A673 (cell line): ENCODE measurements around the gene EIF4ENIF1. TPM values are rescaled to one million over a fixed set of nuclear protein-coding genes. Genes with fewer than 3 reads are reported as not detected.

ENCODE experiments used
- BruUV-seq: library from RNA; stranded (reverse); fragments of 400-500 nt; replicated peaks from 2 replicates; lab custom pipeline; 2021; lab: Mats Ljungman, UMichigan
- CTCF ChIA-PET: fragments of 300-600 bp; sonication (Branson Sonifier 250); formaldehyde crosslinking; loops from one replicate; lab custom pipeline; 2022; ENCODE audit warnings: antibody characterized with exemption; lab: Charles Lee
- POLR2A ChIA-PET: fragments of 300-600 bp; sonication (Branson Sonifier 250); formaldehyde crosslinking; loops from one replicate; lab custom pipeline; 2022; ENCODE audit warnings: antibody characterized with exemption; ENCODE audit not compliant: low non-redundant PET; lab: Charles Lee
- DNase-seq: peaks from one replicate; pipeline ENCODE4 v3.0.0-alpha.2; 2015; ENCODE audit warnings: low spot score
- H3K27ac ChIP-seq: fragments of 200-600 bp; sonication (generic); 2 replicates; pipeline ENCODE4 v1.5.1; 2016; ENCODE audit warnings: mixed run types, low read depth, mild to moderate bottlenecking, mixed read lengths, antibody characterized with exemption, low read length; ENCODE audit not compliant: poor library complexity, severe bottlenecking
- H3K27me3 ChIP-seq: fragments of 200-600 bp; sonication (generic); replicated peaks from 2 replicates; pipeline ENCODE4 v1.6.1; 2017; ENCODE audit warnings: mixed run types, low read depth, mild to moderate bottlenecking, mixed read lengths, antibody characterized with exemption, low read length; ENCODE audit not compliant: insufficient read depth, poor library complexity
- H3K36me3 ChIP-seq: fragments of 200-600 bp; sonication (generic); 2 replicates; pipeline ENCODE4 v1.6.1; 2016; ENCODE audit warnings: mixed run types, mild to moderate bottlenecking, mixed read lengths, antibody characterized with exemption, low read length; ENCODE audit not compliant: insufficient read depth, poor library complexity, severe bottlenecking
- H3K4me1 ChIP-seq: fragments of 200-600 bp; sonication (generic); 2 replicates; pipeline ENCODE4 v1.6.1; 2017; ENCODE audit warnings: mixed run types, mild to moderate bottlenecking, mixed read lengths, antibody characterized with exemption, low read length; ENCODE audit not compliant: insufficient read depth, poor library complexity, severe bottlenecking
- H3K4me3 ChIP-seq: fragments of 200-600 bp; sonication (generic); 2 replicates; pipeline ENCODE4 v1.5.1; 2016; ENCODE audit warnings: low read depth, mixed run types, mild to moderate bottlenecking, mixed read lengths, low read length; ENCODE audit not compliant: poor library complexity, severe bottlenecking
- H3K9me3 ChIP-seq: fragments of 200-600 bp; sonication (generic); 2 replicates; pipeline ENCODE4 v1.6.1; 2016; ENCODE audit warnings: mixed run types, low read depth, mild to moderate bottlenecking, mixed read lengths, antibody characterized with exemption, low read length; ENCODE audit not compliant: poor library complexity, severe bottlenecking
- EZH2 ChIP-seq: fragments of 200-600 bp; sonication (generic); IDR thresholded peaks from 2 replicates; pipeline ENCODE4 v1.6.1; 2017; ENCODE audit warnings: borderline replicate concordance, low read depth, mild to moderate bottlenecking, mixed read lengths, antibody characterized with exemption, low read length; ENCODE audit not compliant: poor library complexity, severe bottlenecking
- intact Hi-C: fragments of 100-400 bp; cut with micrococcal nuclease; formaldehyde crosslinking; loops from one replicate; pipeline ENCODE4 v1.10.0; 2022; ENCODE audit not compliant: unreplicated experiment
- total RNA-seq: library from RNA; stranded (reverse); gene quantifications from 2 replicates; pipeline ENCODE4 v1.2.3, GENCODE V29; 2021
- TF ChIP-seq, protein P1 (sequence below): fragments of 300-800, 200-600 bp; sonication (generic); conservative IDR thresholded peaks from 2 replicates; pipeline ENCODE4 v1.5.1; 2017; ENCODE audit warnings: low read depth, mild to moderate bottlenecking, antibody characterized with exemption, low read length, moderate library complexity, mixed read lengths

The EIF4ENIF1 gene
- total RNA-seq, 1 experiment from 2014 or later, result 47.7 TPM

DNA sequence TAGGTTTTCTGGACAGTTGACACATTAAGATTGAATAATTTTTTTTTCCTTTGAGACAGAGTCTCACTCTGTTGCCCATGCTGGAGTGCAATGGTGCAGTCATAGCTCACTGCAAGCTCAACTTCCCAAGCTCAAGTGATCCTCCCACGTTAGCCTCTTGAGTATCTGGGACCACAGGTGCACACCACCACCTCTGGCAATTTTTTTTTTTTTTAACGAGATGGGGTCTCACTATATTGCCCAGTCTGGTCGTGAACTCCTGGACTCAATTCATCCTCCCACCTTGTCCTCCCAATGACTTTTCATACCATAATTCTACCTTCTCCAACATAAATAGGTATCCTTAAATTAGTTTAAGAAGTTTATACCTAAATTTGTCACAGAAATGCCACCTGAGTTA lies 8.5 kb downstream of the EIF4ENIF1 start:
- Histone ChIP-seq H3K4me3 (no peak overlapping the region), H3K4me1 (no peaks in the 10 kb centered on the region), H3K9me3 (no peaks in the 10 kb centered on the region), H3K27me3 (no peaks in the 10 kb centered on the region), H3K27ac (no peak overlapping the region), H3K36me3 (peaks cover 66% of the 10 kb centered on the region)
- intact Hi-C loops, result no loop called here
- ChIA-PET CTCF (no interaction called here), POLR2A (no interaction called here)
- no peak for TF ChIP-seq EZH2
- TF ChIP-seq, protein P1, sequence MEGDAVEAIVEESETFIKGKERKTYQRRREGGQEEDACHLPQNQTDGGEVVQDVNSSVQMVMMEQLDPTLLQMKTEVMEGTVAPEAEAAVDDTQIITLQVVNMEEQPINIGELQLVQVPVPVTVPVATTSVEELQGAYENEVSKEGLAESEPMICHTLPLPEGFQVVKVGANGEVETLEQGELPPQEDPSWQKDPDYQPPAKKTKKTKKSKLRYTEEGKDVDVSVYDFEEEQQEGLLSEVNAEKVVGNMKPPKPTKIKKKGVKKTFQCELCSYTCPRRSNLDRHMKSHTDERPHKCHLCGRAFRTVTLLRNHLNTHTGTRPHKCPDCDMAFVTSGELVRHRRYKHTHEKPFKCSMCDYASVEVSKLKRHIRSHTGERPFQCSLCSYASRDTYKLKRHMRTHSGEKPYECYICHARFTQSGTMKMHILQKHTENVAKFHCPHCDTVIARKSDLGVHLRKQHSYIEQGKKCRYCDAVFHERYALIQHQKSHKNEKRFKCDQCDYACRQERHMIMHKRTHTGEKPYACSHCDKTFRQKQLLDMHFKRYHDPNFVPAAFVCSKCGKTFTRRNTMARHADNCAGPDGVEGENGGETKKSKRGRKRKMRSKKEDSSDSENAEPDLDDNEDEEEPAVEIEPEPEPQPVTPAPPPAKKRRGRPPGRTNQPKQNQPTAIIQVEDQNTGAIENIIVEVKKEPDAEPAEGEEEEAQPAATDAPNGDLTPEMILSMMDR, result no peak
- no peak for DNase-seq
- BruUV-seq, result no TSS peak

DNA sequence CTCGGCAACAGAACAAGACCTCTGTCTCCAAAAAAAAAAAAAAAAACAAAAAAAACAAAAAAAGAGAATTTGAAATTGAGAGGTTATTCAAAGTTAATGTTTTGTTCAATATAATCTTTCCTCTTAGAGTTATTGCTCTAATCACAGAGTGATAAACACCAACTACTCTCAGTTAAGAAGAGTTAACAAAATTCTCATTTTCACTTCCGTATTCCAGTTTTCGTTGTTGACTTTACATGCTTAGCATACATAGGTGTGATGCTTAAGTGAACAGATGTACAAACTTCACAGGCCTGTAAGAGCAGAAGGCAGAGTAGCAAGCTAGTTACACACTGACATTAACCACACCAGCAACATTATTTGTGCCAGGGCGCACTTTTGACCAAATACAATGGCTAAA lies 12.3 kb downstream of the EIF4ENIF1 start:
- intact Hi-C loops, result no loop called here
- no peaks in the 10 kb centered on the region for H3K27me3 ChIP-seq
- H3K27ac ChIP-seq, result no peak overlapping the region
- ChIA-PET POLR2A (no interaction called here), CTCF (no interaction called here)
- BruUV-seq, result no TSS peak
- TF ChIP-seq EZH2, result no peak
- TF ChIP-seq, protein P1, result no peak
- H3K9me3 ChIP-seq, result no peaks in the 10 kb centered on the region
- peaks cover 42% of the 10 kb centered on the region for H3K36me3 ChIP-seq
- no peak overlapping the region for H3K4me3 ChIP-seq
- no peak for DNase-seq
- no peaks in the 10 kb centered on the region for H3K4me1 ChIP-seq

DNA sequence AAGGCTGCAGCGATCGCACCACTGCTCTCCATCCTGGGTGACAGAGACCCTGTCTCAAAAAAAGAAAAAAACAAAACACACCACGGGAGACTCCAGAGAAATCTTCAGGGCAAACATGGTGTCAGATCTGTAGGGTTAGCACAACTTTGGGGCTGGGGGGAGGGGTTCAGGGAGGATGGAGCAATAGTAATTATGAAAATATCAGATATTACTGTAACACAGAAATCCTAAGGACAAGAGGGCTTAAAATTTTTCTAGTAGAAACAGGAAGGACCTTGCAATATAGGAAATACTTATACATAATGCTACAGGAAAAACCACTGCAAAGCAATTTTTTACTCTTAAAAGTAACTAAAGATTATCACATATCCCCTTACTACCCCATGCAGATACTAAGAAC lies 13.8 kb downstream of the EIF4ENIF1 start:
- no peaks in the 10 kb centered on the region for H3K9me3 ChIP-seq
- CTCF ChIA-PET, result no interaction called here
- intact Hi-C loops, result no loop called here
- H3K4me1 ChIP-seq, result no peaks in the 10 kb centered on the region
- H3K4me3 ChIP-seq, result no peak overlapping the region
- POLR2A ChIA-PET, result no interaction called here
- no peak overlapping the region for H3K27ac ChIP-seq
- no peaks in the 10 kb centered on the region for H3K27me3 ChIP-seq
- DNase-seq, result no peak
- TF ChIP-seq, protein P1, result no peak
- TF ChIP-seq EZH2, result no peak
- BruUV-seq, result no TSS peak
- peaks cover 35% of the 10 kb centered on the region for H3K36me3 ChIP-seq
